HG02678 (cell line): ENCODE data around the gene MYRIP.
"Not testable (repeated sequence)": the region's sequence is repeated elsewhere in the genome, so short reads cannot be mapped to it uniquely, and the experiment has no call there.

Source experiments
- ATAC-seq: cut with Tn5 transposase; IDR thresholded peaks from one replicate; pipeline ENCODE4 v1.9.1; 2021; ENCODE audit warnings: mild to moderate bottlenecking, moderate library complexity; ENCODE audit not compliant: unreplicated experiment

MYRIP gene

GRCh38 chr3:39809181-39809994 lies at the start of gene MYRIP:
Gene MYRIP (plus strand): TSS chr3:39809609. CDS start chr3:39900817, 91,208 bp downstream.
- peak; percentile 84 for ATAC-seq

- ATAC-seq: no peak
These were observed 49.1 kb upstream of the MYRIP start for GRCh38 chr3:39760325-39760724.

- ATAC-seq: no peak
These were observed 46.8 kb upstream of the MYRIP start for GRCh38 chr3:39762537-39763070.

- ATAC-seq: no peak
These were observed 46.0 kb upstream of the MYRIP start for GRCh38 chr3:39763390-39763789.

- ATAC-seq: no peak
These were observed 43.8 kb upstream of the MYRIP start for GRCh38 chr3:39765575-39765974.

GRCh38 chr3:39766433-39766832 lies 43.0 kb upstream of the MYRIP start:
- no peak for ATAC-seq

GRCh38 chr3:39766909-39767308 lies 42.5 kb upstream of the MYRIP start:
- not testable (repeated sequence) for ATAC-seq

- not testable (repeated sequence) for ATAC-seq
These were observed 31.2 kb upstream of the MYRIP start for GRCh38 chr3:39778168-39778567.

GRCh38 chr3:39779511-39780230 lies 29.7 kb upstream of the MYRIP start:
- ATAC-seq: no peak

- ATAC-seq: no peak
These were observed 29.1 kb upstream of the MYRIP start for GRCh38 chr3:39780352-39780751.

- no peak for ATAC-seq
These were observed 28.4 kb upstream of the MYRIP start for GRCh38 chr3:39781025-39781424.

- no peak for ATAC-seq
These were observed 27.8 kb upstream of the MYRIP start for GRCh38 chr3:39781632-39782031.

- no peak for ATAC-seq
These were observed 25.7 kb upstream of the MYRIP start for GRCh38 chr3:39783680-39784079.

GRCh38 chr3:39784922-39785321 lies 24.5 kb upstream of the MYRIP start:
- ATAC-seq: no peak

- no peak for ATAC-seq
These were observed 21.1 kb upstream of the MYRIP start for GRCh38 chr3:39788128-39788883.

GRCh38 chr3:39791603-39792002 lies 17.8 kb upstream of the MYRIP start:
- ATAC-seq: no peak

- no peak for ATAC-seq
These were observed 14.5 kb upstream of the MYRIP start for GRCh38 chr3:39794880-39795279.

- ATAC-seq: no peak
These were observed 8.2 kb upstream of the MYRIP start for GRCh38 chr3:39801216-39801615.

- ATAC-seq: not testable (repeated sequence)
These were observed 6.9 kb upstream of the MYRIP start for GRCh38 chr3:39802486-39802885.

GRCh38 chr3:39803956-39804355 lies 5.5 kb upstream of the MYRIP start:
- no peak for ATAC-seq

GRCh38 chr3:39804951-39805350 lies 4.5 kb upstream of the MYRIP start:
- no peak for ATAC-seq
